Hematopoietic multipotent progenitor cell treated with erythropoietin and hydrocortisone succinate and interleukin-3 and kit ligand, for 15 days (in vitro differentiated cells): ENCODE data around the gene PSMA7.

Experiments used
- DNase-seq: peaks from one replicate; pipeline ENCODE4 v3.0.0-alpha.2; 2015; ENCODE audit warnings: low spot score

Gene PSMA7

GRCh38 chr20:62143081-62143956 is at the start of gene PSMA7, which contains the start of gene SS18L1:
Gene PSMA7, minus strand, starts transcription at chr20:62143394. Its CDS starts 91 bp downstream, at chr20:62143303.
Gene SS18L1, plus strand, starts transcription at chr20:62143769. Its CDS starts 52 bp downstream, at chr20:62143821.
- peak; percentile 94 for DNase-seq

- DNase-seq, result no peak
These were observed 49.4 kb upstream of the PSMA7 start for GRCh38 chr20:62192635-62193034.

GRCh38 chr20:62191781-62192559 is 48.8 kb upstream of the PSMA7 start:
- no peak for DNase-seq

- no peak for DNase-seq
These were observed 47.6 kb upstream of the PSMA7 start for GRCh38 chr20:62190639-62191411.

- no peak for DNase-seq
These were observed 44.0 kb upstream of the PSMA7 start for GRCh38 chr20:62186887-62187866.

- DNase-seq, result no peak
These were observed 42.9 kb upstream of the PSMA7 start for GRCh38 chr20:62186096-62186426.

GRCh38 chr20:62183426-62184142 is 40.4 kb upstream of the PSMA7 start:
- DNase-seq, result peak; percentile 18

- DNase-seq, result peak; percentile 96
These were observed 39.6 kb upstream of the PSMA7 start, which contains the start of gene MTG2 for GRCh38 chr20:62182469-62183425. Gene MTG2, plus strand, starts transcription at chr20:62183028. Its CDS starts 10,393 bp downstream, at chr20:62193421.

- no peak for DNase-seq
These were observed 38.6 kb upstream of the PSMA7 start for GRCh38 chr20:62181808-62182207.

GRCh38 chr20:62179162-62179504 is 35.9 kb upstream of the PSMA7 start:
- DNase-seq, result no peak

GRCh38 chr20:62178316-62179161 is 35.3 kb upstream of the PSMA7 start:
- DNase-seq, result no peak

- no peak for DNase-seq
These were observed 34.1 kb upstream of the PSMA7 start for GRCh38 chr20:62177307-62177706.

- DNase-seq, result no peak
These were observed 33.7 kb upstream of the PSMA7 start for GRCh38 chr20:62176866-62177265.

GRCh38 chr20:62175711-62176110 is 32.5 kb upstream of the PSMA7 start:
- DNase-seq, result no peak

GRCh38 chr20:62174870-62175624 is 31.9 kb upstream of the PSMA7 start:
- DNase-seq, result no peak

GRCh38 chr20:62174021-62174804 is 31.0 kb upstream of the PSMA7 start:
- no peak for DNase-seq

GRCh38 chr20:62172666-62173065 is 29.5 kb upstream of the PSMA7 start:
- DNase-seq, result no peak
